ENCODE measurements around the gene GOLM1. TPM values are rescaled to one million over a fixed set of nuclear protein-coding genes. Genes with fewer than 3 reads are reported as not detected.

GOLM1 gene
- total RNA-seq, 2 experiments from 2014 or later: 0.22 TPM; not detected in 1

- Histone ChIP-seq H3K4me1 (ENCODE audit: insufficient read depth, low read length) (no peaks in the 10 kb centered on the region), H3K27ac (ENCODE audit: low read depth in 1 of 2, low read length in 2 of 2) (no peak overlapping the region), H3K36me3 (ENCODE audit: insufficient read depth, low read length) (no peaks in the 10 kb centered on the region), H3K27me3 (ENCODE audit: control insufficient read depth in 1 of 2, insufficient read depth in 2 of 2, low read length in 2 of 2) (peaks cover 0 to 8% of the 10 kb centered on the region in 2 experiments), H3K4me3 (ENCODE audit: low read length) (no peak overlapping the region), H3K9me3 (ENCODE audit: control insufficient read depth in 1 of 2, insufficient read depth in 1 of 2, low read length in 2 of 2) (peaks cover 0 to 4% of the 10 kb centered on the region in 2 experiments)
- ATAC-seq (ENCODE audit: poor library complexity) (no peak), DNase-seq (no peak)
- Mint-ChIP-seq H3K9me3 (no peaks in the 10 kb centered on the region), H3K4me1 (ENCODE audit: low read depth) (no peaks in the 10 kb centered on the region), H3K27ac (no peak overlapping the region), H3K36me3 (ENCODE audit: low read depth) (no peaks in the 10 kb centered on the region), H3K27me3 (peaks cover 13% of the 10 kb centered on the region), H3K4me3 (no peak overlapping the region)
- TF ChIP-seq CTCF (IDR thresholded peaks at IDR 0.05): no peak
- intact Hi-C loops (cut with DNase I, micrococcal nuclease): no loop called here
- ChIA-PET CTCF (no interaction called here), POLR2A (no interaction called here)
Measured at GRCh38 chr9:86119457-86119856, 20.1 kb upstream of the GOLM1 start.

- POLR2A ChIA-PET: no interaction called here
- Mint-ChIP-seq H3K27me3 (peaks cover 13% of the 10 kb centered on the region), H3K4me1 (ENCODE audit: low read depth) (no peaks in the 10 kb centered on the region), H3K4me3 (no peak overlapping the region), H3K36me3 (ENCODE audit: low read depth) (no peaks in the 10 kb centered on the region), H3K27ac (no peak overlapping the region), H3K9me3 (no peaks in the 10 kb centered on the region)
- no peak for DNase-seq
- H3K27ac ChIP-seq (ENCODE audit: low read depth in 1 of 2, low read length in 2 of 2): no peak overlapping the region
- intact Hi-C loops (cut with DNase I, micrococcal nuclease): no loop called here
- ATAC-seq (ENCODE audit: poor library complexity): no peak
- H3K36me3 ChIP-seq (ENCODE audit: insufficient read depth, low read length): no peaks in the 10 kb centered on the region
- H3K27me3 ChIP-seq (ENCODE audit: control insufficient read depth in 1 of 2, insufficient read depth in 2 of 2, low read length in 2 of 2): peaks cover 0 to 8% of the 10 kb centered on the region in 2 experiments
- peaks cover 0 to 4% of the 10 kb centered on the region in 2 experiments for H3K9me3 ChIP-seq (ENCODE audit: control insufficient read depth in 1 of 2, insufficient read depth in 1 of 2, low read length in 2 of 2)
- no peak overlapping the region for H3K4me3 ChIP-seq (ENCODE audit: low read length)
- H3K4me1 ChIP-seq (ENCODE audit: insufficient read depth, low read length): no peaks in the 10 kb centered on the region
- CTCF ChIA-PET: no interaction called here
- no peak for TF ChIP-seq CTCF (IDR thresholded peaks at IDR 0.05)
Measured at GRCh38 chr9:86116425-86116824, 17.1 kb upstream of the GOLM1 start.

GRCh38 chr9:86115886-86116285, 16.5 kb upstream of the GOLM1 start:
- no peak overlapping the region for H3K27ac ChIP-seq (ENCODE audit: low read depth in 1 of 2, low read length in 2 of 2)
- Mint-ChIP-seq H3K27me3 (peaks cover 13% of the 10 kb centered on the region), H3K36me3 (ENCODE audit: low read depth) (no peaks in the 10 kb centered on the region), H3K4me3 (no peak overlapping the region), H3K4me1 (ENCODE audit: low read depth) (no peaks in the 10 kb centered on the region), H3K27ac (no peak overlapping the region), H3K9me3 (no peaks in the 10 kb centered on the region)
- TF ChIP-seq CTCF (IDR thresholded peaks at IDR 0.05): no peak
- H3K9me3 ChIP-seq (ENCODE audit: control insufficient read depth in 1 of 2, insufficient read depth in 1 of 2, low read length in 2 of 2): peaks cover 0 to 4% of the 10 kb centered on the region in 2 experiments
- intact Hi-C loops (cut with DNase I, micrococcal nuclease): no loop called here
- no peak for ATAC-seq (ENCODE audit: poor library complexity)
- no peaks in the 10 kb centered on the region for H3K36me3 ChIP-seq (ENCODE audit: insufficient read depth, low read length)
- no peak for DNase-seq
- CTCF ChIA-PET: no interaction called here
- no peaks in the 10 kb centered on the region for H3K4me1 ChIP-seq (ENCODE audit: insufficient read depth, low read length)
- peaks cover 0 to 8% of the 10 kb centered on the region in 2 experiments for H3K27me3 ChIP-seq (ENCODE audit: control insufficient read depth in 1 of 2, insufficient read depth in 2 of 2, low read length in 2 of 2)
- H3K4me3 ChIP-seq (ENCODE audit: low read length): no peak overlapping the region
- POLR2A ChIA-PET: no interaction called here
